ENCODE data around the gene GID8. TPM values are rescaled to one million over a fixed set of nuclear protein-coding genes. Genes with fewer than 3 reads are reported as not detected.

Gene GID8
- total and polyA plus RNA-seq, 2 donors (not counting 1 experiment from before 2014, with no cell fraction given): 12.4 to 47.4 TPM

- no peak overlapping the region for H3K27ac ChIP-seq (ENCODE audit: low read length in 2 of 2)
- H3K4me3 Mint-ChIP-seq: peak overlapping the region; percentile 41
- peaks cover 12 to 20% of the 10 kb centered on the region in 2 donors for H3K4me1 ChIP-seq (ENCODE audit: control insufficient read depth in 2 of 2, insufficient read depth in 2 of 2, low read length in 2 of 2)
- peaks cover 47% of the 10 kb centered on the region for H4K20me1 ChIP-seq (ENCODE audit: control insufficient read depth, insufficient read depth, low read length, poor library complexity, severe bottlenecking)
- no peaks in the 10 kb centered on the region for H3K27me3 ChIP-seq (replicated peaks in 1 of 4; ENCODE audit: control extremely low read depth in 1 of 4, control insufficient read depth in 3 of 4, insufficient read depth in 4 of 4, low read length in 3 of 4)
- no peak for TF ChIP-seq EZH2 (IDR thresholded peaks at IDR 0.05; ENCODE audit: borderline replicate concordance, insufficient read depth, low read depth, low read length, poor library complexity, severe bottlenecking)
- TF ChIP-seq, protein P1, sequence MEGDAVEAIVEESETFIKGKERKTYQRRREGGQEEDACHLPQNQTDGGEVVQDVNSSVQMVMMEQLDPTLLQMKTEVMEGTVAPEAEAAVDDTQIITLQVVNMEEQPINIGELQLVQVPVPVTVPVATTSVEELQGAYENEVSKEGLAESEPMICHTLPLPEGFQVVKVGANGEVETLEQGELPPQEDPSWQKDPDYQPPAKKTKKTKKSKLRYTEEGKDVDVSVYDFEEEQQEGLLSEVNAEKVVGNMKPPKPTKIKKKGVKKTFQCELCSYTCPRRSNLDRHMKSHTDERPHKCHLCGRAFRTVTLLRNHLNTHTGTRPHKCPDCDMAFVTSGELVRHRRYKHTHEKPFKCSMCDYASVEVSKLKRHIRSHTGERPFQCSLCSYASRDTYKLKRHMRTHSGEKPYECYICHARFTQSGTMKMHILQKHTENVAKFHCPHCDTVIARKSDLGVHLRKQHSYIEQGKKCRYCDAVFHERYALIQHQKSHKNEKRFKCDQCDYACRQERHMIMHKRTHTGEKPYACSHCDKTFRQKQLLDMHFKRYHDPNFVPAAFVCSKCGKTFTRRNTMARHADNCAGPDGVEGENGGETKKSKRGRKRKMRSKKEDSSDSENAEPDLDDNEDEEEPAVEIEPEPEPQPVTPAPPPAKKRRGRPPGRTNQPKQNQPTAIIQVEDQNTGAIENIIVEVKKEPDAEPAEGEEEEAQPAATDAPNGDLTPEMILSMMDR (IDR thresholded peaks at IDR 0.05): peak; percentile 89
- no peak overlapping the region for H2AFZ ChIP-seq (ENCODE audit: insufficient read depth, low read depth, low read length, poor library complexity, severe bottlenecking)
- peaks cover 3 to 44% of the 10 kb centered on the region in 2 experiments for H3K36me3 ChIP-seq (replicated peaks in 1 of 2; ENCODE audit: control extremely low read depth in 1 of 2, control insufficient read depth in 1 of 2, extremely low read depth in 1 of 2, insufficient read depth in 2 of 2, low read length in 1 of 2)
- H3K27me3 Mint-ChIP-seq: no peaks in the 10 kb centered on the region
- H3K4me3 ChIP-seq (ENCODE audit: control extremely low read depth in 1 of 5, extremely low read depth in 1 of 5, insufficient read depth in 1 of 5, low read depth in 2 of 5, low read length in 4 of 5): no peak overlapping the region
- no peak overlapping the region for H3K9ac ChIP-seq (ENCODE audit: low read length)
- no peaks in the 10 kb centered on the region for H3K9me3 ChIP-seq (ENCODE audit: control extremely low read depth in 1 of 3, control insufficient read depth in 2 of 3, insufficient read depth in 1 of 3, low read length in 2 of 3)
- ChIA-PET POLR2A (interaction anchor here (1.2 kb wide), 1 partner anchor 72 kb away, joined by 3 read pairs; no protein-coding TSS in a partner anchor), CTCF (interaction anchor here (1.1 to 3.3 kb wide), 9 partner anchors 9 to 112 kb away, joined by 4 to 28 read pairs (median 5); no protein-coding TSS in a partner anchor)
- H3K9me3 Mint-ChIP-seq (ENCODE audit: insufficient read depth): no peaks in the 10 kb centered on the region
- peak overlapping the region; percentile 54 for H3K4me2 ChIP-seq (replicated peaks; ENCODE audit: low read depth, low read length, poor library complexity, severe bottlenecking)
- ATAC-seq (ENCODE audit: low read depth): peak; percentile 96
- no peaks in the 10 kb centered on the region for H3K79me2 ChIP-seq (ENCODE audit: control insufficient read depth, insufficient read depth, low read length)
- intact Hi-C loops (cut with micrococcal nuclease): loop anchor here (1.0 to 2.0 kb wide), 4 partner anchors 27 to 72 kb away; partner anchors contain the start of genes DIDO1 and GID8
- peak overlapping the region; percentile 90 for H3K27ac Mint-ChIP-seq
- peak; percentile 82 for DNase-seq
- WGBS (ENCODE audit: insufficient coverage): 11% methylated on average over 10 of the region's 11 CpGs
- H3K4me1 Mint-ChIP-seq: peaks cover 30% of the 10 kb centered on the region
Observed at GRCh38 chr20:62900052-62900691, 37.8 kb upstream of the GID8 start.
